Neural progenitor cell (in vitro differentiated cells): ENCODE results near the gene MYPN.

Experiments used
- CTCF ChIP-seq: fragments of 200-600 bp; sonication (generic); IDR thresholded peaks from 2 replicates; pipeline ENCODE4 v1.5.1; 2017; ENCODE audit warnings: antibody characterized with exemption, mild to moderate bottlenecking
- EZH2 ChIP-seq: fragments of 200-600 bp; sonication (generic); IDR thresholded peaks from 2 replicates; pipeline ENCODE4 v1.6.1; 2017; ENCODE audit warnings: antibody characterized with exemption, mild to moderate bottlenecking, moderate library complexity
- EZH2phosphoT487 ChIP-seq: fragments of 200-600 bp; sonication (generic); IDR thresholded peaks from 2 replicates; pipeline ENCODE4 v1.6.1; 2017; ENCODE audit warnings: antibody characterized with exemption

GRCh38 chr10:68238371-68238770 lies 129.1 kb downstream of the MYPN start:
- TF ChIP-seq CTCF (no peak), EZH2 (no peak), EZH2phosphoT487 (no peak)
